GM19452 (cell line): Measurements from ENCODE around the gene RXFP2.
A peak's percentile ranks its signal among the peaks of the same experiment; 100 is the strongest.

Experiments used
- ATAC-seq: cut with Tn5 transposase; IDR thresholded peaks from one replicate; pipeline ENCODE4 v1.9.1; 2021; ENCODE audit not compliant: unreplicated experiment

RXFP2 gene

DNA sequence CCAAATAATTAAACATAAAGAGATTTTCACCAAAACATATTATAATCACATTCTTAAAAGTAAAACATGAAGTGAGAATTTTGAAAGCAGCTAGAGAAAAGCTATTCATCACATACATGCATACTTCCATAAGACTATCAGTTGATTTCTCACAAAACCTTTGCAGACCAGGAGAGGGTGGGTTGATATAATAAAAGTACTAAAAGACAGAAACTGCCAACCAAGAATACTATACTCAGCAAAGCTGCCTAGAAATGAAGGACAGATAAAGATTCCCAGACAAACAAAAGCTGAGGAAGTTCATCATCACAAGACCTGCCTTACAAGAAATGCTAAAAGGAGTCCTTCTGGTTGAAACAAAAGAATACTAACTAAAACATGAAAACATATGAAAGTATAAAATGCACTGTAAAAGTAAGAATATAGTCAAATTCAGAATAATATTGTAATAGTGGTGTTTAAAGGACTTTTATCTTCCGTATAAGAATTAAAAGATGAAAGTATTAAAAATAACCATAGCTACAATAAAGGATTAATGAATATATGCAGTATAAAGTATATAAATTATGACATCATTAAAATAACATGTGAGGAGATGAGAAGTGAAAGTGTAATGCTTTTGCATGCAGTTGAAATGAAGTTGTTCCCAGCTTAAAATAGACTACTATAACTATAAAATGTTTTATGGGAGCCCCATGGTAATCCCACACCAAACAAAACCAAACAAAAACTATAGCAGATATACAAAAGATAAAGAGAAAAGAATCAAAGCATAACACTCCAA lies 76.2 kb downstream of the RXFP2 start:
- ATAC-seq, result no peak

DNA sequence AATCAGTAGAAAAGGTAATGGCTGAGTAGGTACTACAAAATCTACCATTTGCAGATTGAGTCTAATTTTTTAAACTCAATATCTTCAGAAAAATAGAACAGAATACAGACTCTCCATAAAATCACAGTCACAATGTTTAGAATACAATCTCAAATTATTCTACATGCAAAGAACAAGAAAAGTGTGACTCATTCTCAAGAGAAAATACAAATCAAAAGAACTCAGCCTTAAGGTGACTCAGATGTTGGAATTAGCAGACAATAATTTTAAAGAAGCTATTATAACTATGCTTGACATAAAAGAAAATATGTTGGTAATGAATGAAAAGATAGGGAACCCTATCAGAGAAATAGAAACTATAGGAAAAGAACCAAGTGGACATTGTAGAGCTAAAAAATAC lies 78.9 kb downstream of the RXFP2 start:
- no peak for ATAC-seq

DNA sequence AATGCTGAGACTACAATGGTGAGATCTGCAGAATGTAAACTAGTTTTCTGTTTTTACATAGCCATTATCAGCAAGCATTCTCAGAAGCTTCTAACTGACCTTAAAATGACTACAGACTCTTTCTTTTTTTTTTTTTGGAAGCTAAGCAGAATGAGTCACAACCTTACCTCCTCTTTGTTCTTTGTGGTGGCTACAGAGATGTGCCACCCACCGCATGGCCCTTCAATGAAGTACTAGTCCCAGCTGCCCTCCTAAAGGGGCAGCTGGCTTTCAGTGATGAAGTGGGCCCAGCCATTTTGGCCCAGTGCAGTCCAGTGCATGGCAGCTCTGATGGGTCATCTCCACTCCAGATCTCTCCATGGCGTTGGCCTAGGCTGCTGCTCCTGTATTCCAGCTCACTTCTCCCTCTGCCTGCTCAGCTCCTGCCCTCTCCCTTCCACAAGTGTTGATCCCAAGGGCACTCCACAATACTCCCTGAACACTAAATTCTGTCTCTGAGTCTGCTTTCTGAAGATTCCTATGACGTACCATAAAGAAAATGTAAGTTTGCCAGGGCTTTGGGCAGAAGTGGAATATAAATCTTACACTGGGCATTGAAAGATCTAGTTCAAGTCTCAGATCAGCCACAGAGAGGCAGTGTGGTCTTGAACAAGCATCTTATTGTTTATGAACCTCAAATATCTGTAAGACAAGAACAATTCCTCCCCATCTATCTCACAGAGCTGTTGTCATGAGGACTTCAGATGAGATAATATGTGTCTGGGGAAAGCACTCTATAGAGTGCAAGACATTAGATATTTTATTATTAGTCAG lies 85.6 kb downstream of the RXFP2 start:
- no peak for ATAC-seq

DNA sequence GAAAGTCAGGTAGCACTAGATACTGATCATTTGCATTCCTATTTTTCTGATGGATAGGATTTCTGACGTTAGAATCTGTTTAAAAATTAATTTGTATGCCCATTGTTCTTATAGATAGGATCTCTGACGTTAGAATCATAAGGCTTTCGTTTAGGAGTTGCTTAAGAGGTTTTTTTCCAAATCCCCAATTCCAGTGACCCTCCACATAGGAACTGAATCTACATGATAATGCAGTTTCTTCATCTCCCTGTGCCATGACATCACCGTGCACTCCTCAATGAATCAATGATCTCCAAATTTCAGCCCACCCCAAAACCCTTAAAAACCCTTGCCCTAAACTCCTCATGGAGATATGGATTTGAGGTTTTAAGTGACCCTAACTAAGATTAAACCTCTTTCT lies 87.2 kb downstream of the RXFP2 start:
- no peak for ATAC-seq

DNA sequence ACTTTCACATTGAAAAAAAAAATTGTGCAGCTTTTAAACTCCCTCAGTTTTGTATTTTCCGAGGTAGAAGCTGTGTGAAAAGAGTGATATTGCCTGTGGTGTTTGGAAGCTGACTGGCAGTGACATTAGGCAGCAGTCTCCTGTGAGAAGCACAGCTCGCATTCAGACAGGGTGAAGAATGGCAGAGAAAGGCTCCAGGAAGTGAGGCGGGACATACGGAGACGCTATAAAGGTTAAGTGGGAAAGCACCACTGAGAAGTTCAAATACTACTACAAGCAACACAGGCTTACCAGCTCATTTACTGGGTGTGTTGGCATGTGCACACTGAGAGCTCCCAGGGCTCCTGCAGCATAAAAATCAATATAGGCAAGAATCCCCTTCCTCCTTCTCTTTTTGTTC lies 88.4 kb downstream of the RXFP2 start:
- ATAC-seq, result no peak

DNA sequence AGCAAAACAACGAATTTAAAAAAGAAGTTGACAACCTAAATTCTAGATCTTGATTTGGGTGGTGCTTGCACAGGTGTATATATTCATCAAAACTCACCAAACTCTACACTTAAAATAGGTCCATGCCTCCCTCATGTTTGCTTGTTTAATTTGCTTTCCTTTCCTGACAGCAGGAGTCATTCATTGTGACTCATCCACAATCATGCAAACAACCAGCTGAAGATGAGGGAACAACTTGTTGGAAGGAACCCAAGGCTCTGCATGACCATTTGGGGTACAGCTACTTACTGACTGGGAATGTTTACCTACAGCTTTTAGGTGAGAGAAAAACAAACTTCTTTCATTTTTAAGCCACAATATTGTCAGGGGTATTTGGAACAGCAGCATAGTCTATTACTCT lies 96.6 kb downstream of the RXFP2 start:
- ATAC-seq, result no peak

DNA sequence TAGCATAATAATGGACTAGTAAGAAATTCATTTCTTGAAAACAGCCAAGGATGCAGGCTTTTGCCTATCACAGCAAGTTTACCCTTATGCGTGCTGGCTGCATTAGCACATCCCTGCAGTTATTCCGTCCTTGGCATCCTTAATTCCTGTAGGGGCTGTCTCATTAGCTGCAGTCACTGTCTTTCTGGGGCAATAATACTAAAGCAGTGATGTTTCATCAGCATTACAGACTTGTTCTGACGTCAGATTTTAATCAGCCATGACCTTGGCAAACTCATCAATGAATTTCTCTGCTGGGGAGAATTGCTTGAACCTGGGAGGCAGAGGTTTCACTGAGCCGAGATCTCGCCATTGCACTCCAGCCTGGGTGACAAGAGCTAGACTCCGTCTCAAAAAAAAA lies 103.7 kb downstream of the RXFP2 start:
- ATAC-seq, result no peak

DNA sequence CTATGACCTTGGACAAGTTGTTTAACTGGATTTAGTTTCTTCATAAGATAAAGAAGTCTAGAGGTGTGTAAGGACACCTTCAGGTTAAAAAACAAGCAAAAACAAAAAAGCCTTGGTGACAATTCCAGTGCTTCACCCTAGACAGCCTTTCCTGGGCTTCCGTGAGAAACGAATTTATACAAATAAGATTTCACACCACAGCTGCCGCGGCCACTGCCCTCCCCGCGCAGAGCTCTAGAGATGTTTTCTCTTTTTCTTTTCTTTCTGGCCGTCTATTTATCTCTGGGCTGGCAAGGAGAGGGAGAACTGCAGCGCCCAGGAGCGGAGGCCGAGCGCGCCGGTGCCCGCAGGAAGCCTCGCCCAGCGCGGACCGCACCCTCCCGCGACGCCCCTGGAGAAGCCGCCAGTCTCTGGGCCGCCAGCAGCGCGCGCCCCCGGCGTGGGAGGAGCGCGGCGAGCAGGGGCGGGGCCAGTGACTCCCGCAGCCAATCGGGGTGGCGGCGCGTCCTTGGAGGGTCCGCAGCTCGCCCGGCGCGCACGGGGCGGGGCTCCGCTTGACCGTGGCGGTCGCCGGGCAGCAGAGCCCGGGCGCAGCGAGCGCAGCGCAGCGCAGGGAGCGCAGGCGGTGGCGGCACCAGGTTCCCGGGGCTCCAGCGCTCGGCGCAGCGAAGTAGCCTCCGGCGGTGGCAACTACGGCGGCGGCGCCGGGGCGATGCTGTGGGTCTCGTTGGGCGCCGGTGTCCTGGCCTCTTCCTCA lies 107.0 kb downstream of the RXFP2 start:
- ATAC-seq, result peak; percentile 96

DNA sequence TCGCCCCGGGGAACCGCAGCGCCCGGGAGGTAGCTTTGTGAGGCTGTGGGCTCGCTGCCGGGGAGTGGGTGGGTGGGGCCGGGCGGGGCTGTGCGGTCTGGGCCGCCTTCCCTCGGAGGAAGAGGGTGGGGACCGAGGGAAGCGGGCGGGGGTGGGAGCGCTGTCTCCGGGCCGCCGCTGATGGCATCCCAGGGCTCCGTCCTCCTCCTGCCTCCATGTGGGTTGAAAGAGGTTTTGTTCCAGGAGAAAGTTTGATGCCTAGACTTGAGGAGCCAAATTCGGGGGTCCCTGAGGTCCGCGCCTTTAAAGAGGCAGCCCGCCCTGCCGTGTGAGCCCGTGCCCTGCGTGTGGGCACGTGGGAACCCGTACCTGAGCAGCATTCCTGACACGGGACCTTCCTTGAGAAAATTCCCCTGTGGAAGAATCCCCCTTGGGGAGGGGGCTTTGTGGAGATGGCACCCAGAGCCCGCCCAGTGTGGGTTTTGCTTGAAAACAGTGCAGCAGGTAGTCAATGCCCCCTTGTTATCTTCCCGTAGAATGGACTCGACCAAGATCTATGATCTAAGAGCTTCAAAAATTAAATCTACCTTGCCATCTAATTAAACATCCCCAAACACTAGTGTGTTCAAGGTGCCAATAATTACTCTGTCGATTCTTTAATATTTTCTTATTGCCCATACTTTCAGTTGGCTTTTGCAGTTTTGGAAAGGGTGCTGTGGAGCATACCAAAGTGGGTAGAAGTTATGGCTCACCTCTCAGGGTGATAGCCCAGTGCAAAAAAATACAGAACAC lies 107.8 kb downstream of the RXFP2 start:
- peak; percentile 10 for ATAC-seq

DNA sequence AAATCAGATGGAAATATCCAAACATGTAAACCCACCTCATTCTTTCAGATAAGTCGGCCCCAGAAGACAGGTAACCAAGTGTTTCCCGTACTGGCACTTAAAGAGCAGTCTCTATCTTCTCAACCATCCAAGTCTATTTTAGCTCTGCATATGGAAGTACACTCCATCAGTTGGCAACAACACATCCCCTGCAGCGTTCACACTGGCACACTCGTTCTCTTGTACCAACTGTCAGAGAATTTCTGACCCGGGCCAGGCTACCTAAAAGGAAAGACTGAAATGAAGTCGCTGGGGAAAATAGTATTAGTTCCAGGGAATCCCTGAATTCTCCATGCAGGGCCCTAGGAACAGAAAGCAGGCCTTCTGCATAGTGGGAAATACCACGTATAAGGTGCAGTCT lies 109.3 kb downstream of the RXFP2 start:
- ATAC-seq, result no peak

DNA sequence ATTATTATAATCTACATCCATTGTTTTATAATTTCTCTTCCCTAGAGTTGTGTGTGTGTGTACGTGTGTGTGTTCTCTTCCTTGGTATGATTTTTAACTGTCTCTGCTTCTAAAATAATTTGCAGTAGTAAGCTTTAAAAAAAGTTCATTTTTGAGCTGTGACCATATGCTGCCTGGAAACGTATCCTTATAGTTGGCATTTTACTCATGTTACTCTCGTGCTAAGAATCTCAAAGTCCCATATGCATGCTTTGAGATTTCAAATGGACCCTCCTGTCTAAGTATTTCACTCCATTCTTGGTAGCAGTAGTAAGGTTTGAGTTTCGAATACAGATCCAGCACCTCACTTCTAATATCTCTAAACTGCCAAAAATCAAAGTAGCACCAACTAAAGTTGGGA lies 109.9 kb downstream of the RXFP2 start:
- no peak for ATAC-seq

DNA sequence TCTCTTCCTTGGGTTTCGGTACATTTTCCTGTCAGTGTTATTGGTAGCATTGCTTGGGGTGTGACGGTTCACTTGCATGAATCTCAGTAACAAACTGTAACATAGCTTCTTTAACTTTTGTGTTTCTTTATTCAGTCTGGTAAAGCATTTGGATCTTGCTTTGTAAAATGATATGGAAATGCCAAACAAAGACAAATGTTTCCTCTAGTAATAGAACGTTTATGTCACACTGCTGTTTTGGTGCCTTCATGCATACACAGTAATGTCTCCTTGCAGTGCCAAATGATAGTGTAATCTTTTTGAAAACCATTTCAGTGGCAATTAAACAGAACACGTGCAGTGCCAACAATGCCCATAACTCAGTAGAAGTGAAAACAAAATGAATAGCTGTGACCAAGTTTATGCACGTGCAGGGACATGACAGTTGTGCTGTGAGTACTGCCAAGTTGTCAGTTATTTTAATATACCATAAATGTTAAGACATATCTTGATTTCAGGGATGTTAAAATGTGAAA lies 110.8 kb downstream of the RXFP2 start:
- ATAC-seq, result no peak

DNA sequence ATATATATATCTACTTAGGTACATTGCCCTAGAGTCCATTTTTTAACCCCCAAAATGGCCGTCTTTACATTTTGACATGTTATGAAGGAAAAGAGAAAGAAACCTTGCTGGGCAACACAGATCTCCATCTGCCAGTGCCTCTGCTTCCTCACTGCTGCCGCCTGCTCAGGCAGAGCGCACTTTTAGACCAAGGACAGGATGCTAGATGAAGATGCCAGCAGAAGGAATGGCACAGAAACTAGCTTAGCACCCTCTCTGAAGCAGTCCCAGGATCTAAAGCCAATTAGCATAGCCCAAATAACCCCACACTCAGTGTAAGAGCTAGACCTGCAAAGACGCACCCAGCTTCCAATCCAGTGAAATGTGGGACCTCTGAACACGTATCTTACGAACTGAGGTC lies 111.9 kb downstream of the RXFP2 start:
- ATAC-seq, result no peak
